Measurements from ENCODE around the gene IL12RB2. TPM values are rescaled to one million over a fixed set of nuclear protein-coding genes. Genes with fewer than 3 reads are reported as not detected.
A peak's percentile ranks its signal among the peaks of the same experiment; 100 is the strongest.

IL12RB2 gene
- total RNA-seq, 1 donor from 2014 or later, result 2.3 TPM

GRCh38 chr1:67306547-67306946 lies 1.1 kb upstream of the IL12RB2 start:
- intact Hi-C loops (cut with DNase I), result no loop called here
- DNase-seq (ENCODE audit: low spot score) (no peak), ATAC-seq (no peak)

- ATAC-seq, result peak; percentile 26
- DNase-seq (ENCODE audit: low spot score), result no peak
- intact Hi-C loops (cut with DNase I), result no loop called here
Measured at GRCh38 chr1:67308136-67308535, 463 bp downstream of the IL12RB2 start.

DNA sequence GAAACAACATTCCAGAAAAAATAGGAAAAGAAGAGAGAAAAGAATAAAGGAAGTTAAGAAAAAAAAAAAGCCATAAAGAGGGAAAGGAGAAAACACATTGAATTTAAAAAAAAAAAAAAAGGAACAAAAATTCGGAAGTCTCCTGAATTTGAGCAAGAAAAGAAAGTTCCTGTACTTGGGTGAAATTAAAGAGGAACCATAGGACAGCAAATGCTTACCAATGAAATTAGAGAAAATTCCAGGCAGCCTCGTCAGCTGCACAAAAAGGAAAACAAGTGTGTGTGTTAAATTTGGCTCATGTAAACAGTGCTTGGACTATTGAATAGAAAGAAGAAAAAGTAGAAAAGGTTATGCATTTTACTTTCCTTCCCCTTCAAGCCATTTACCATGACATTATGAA lies 4.9 kb downstream of the IL12RB2 start:
- DNase-seq (ENCODE audit: low spot score) (no peak), ATAC-seq (no peak)
- intact Hi-C loops (cut with DNase I), result no loop called here

DNA sequence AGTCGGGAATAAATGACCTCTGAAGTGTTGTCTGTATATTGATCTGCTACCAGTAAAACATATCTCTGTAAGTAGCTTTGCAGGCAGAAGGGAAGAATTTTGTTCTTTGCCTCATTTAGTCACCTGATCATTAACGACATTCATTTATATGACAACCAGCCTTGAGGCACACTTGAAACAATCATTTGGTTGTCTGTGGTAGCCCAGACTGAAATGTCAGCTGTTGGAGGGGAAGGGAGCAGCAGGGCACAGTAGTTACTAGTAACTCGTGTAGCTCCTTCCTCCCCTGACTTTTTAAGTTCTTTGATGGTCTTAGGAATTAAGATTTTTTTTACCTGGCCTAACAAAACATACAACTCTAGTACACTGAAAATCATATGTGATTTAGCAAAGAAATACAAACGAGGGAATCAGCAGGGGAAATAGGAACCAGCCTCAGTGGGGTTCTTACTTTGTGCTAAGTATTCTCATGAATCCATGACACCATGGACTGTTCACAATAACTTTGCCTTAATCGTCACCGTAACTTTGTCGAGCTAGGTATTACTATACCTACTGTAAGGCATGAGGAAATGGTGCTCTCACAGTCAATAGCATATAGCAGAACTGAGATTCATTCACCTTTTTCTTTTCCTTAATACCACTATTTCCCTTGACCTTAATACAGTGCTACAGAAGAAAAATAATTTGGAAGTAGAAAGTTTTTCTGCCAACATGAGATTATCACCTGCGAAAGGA lies 6.4 kb downstream of the IL12RB2 start:
- DNase-seq (ENCODE audit: low spot score), result no peak
- intact Hi-C loops (cut with DNase I), result no loop called here

DNA sequence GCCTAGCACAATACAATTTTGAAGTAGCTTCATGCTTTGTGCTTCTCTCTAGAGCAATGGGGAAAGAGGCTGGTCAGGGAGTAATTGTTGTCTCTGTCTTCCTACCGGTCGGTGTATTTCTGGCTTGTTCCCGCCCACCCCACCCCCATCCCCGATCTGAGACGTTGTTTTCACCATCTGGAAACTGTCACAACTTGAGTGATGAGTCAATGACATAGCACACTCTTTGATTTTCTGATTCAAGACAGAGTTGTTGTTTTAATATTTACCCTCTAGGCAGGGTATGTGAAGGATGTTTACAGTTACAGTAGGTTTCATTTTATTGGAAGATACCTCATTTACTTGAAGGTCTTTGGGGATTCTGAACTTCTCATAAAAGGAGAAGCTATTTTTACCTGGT lies 7.0 kb downstream of the IL12RB2 start:
- no peak for DNase-seq (ENCODE audit: low spot score)
- ATAC-seq, result no peak

More for the DNA sequence above, 6.4 kb downstream of the IL12RB2 start:
- ATAC-seq, result no peak

DNA sequence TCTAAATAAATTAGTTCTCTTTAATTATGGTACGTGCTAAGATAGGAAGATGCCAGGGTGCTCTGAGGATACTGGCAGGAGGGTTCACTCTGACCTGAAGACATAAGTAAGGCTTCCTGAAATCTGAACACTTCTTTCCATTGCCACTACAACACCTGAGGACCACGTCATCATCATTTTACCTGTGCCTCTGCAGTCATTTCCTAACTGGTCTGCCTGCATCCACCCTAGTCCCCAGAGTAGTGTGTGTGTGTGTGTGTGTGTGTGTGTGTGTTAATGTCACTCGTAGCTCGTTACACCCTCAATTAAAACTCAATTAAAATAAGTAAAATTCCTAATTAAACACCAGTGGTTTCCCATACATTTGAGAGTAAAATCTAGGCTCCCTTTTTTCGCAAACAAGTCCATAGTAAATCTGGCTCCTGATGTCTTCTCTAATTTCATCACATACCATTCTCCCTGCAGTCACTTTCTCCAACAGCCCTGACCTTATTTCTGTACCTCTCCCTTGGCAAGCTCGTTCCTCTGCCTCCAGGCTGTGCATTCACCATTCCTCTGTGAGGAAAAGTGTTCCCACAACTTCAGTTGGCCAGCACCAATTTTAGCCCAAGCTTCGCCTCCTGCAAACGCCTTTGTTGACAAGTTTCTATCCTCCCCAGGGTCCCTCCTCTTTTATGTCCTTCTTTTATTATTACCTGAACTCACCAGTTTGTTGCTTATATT lies 8.7 kb downstream of the IL12RB2 start:
- ATAC-seq (no peak), DNase-seq (ENCODE audit: low spot score) (no peak)
- intact Hi-C loops (cut with DNase I), result no loop called here

More for the DNA sequence above, 7.0 kb downstream of the IL12RB2 start:
- intact Hi-C loops (cut with DNase I), result no loop called here

DNA sequence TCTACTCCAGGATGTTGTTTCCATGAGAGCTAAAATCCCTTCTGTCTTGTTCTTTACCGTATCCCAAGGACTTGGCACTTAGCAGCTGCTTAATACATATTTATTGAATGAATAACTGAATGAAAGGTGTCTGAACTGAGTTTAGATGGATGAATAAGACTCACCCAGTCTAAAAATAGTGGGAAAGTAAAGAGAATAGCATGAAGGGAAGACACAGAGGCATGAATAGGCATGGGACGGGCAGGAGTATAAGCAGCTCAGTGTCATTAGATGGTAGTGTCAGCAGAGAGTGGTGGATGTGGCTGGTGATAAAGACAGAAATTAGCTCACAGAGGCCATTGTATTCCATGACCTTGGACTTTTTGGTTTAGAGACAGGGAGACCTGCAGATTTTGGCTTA lies 9.2 kb downstream of the IL12RB2 start:
- intact Hi-C loops (cut with DNase I), result no loop called here
- no peak for ATAC-seq
- DNase-seq (ENCODE audit: low spot score), result no peak

- ATAC-seq, result no peak
- no peak for DNase-seq (ENCODE audit: low spot score)
- intact Hi-C loops (cut with DNase I), result no loop called here
Measured at GRCh38 chr1:67317803-67318202, 10.1 kb downstream of the IL12RB2 start.

DNA sequence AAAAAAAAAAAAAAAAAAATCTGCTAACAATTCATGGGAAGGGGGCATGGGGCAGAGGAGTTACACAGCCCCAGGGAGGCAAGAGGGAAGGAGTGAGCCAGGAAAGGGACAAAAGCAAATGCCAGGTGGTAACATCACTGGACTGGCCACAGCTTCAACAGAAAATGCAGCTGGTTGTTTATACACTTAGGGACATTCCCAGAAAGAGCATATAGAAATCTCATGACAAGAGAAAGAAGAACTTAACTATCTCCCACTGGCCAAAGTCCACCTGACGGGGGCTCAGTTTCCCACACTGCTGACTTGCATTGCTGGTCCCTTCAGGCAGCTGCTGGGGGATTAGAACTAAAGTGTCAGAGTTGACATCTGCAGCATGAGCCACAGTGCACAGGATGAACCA lies 14.8 kb downstream of the IL12RB2 start:
- DNase-seq (ENCODE audit: low spot score) (no peak), ATAC-seq (no peak)
- intact Hi-C loops (cut with DNase I), result no loop called here

- intact Hi-C loops (cut with DNase I), result no loop called here
- ATAC-seq, result no peak
Measured at GRCh38 chr1:67323087-67323486, 15.4 kb downstream of the IL12RB2 start.

GRCh38 chr1:67324068-67324467 lies 16.4 kb downstream of the IL12RB2 start:
- DNase-seq (ENCODE audit: low spot score), result no peak
- no peak for ATAC-seq
- intact Hi-C loops (cut with DNase I), result no loop called here

More at GRCh38 chr1:67323087-67323486, 15.4 kb downstream of the IL12RB2 start:
- no peak for DNase-seq (ENCODE audit: low spot score)

DNA sequence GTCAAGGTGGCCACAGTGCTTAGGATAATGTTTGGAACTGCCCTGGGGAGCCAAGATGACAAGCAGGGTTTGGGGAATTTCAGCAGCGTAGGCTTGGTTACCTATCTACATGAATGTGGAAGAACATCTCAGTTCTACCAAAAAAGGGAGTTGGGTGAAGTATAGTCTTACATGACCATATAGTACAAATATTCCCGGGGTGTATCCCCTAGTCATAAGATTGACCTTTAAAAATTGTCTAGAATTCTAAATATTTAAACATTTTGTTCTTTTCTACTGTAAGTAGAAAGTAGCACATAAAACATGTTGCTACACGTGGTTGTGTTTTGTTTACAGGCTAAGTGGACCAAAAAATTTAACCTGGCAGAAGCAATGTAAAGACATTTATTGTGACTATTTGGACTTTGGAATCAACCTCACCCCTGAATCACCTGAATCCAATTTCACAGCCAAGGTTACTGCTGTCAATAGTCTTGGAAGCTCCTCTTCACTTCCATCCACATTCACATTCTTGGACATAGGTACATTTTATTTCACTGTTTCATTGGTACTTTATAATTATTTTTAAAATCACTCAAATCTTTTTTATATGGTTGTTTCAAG lies 20.3 kb downstream of the IL12RB2 start:
- intact Hi-C loops (cut with DNase I), result no loop called here
- DNase-seq (ENCODE audit: low spot score) (no peak), ATAC-seq (no peak)

DNA sequence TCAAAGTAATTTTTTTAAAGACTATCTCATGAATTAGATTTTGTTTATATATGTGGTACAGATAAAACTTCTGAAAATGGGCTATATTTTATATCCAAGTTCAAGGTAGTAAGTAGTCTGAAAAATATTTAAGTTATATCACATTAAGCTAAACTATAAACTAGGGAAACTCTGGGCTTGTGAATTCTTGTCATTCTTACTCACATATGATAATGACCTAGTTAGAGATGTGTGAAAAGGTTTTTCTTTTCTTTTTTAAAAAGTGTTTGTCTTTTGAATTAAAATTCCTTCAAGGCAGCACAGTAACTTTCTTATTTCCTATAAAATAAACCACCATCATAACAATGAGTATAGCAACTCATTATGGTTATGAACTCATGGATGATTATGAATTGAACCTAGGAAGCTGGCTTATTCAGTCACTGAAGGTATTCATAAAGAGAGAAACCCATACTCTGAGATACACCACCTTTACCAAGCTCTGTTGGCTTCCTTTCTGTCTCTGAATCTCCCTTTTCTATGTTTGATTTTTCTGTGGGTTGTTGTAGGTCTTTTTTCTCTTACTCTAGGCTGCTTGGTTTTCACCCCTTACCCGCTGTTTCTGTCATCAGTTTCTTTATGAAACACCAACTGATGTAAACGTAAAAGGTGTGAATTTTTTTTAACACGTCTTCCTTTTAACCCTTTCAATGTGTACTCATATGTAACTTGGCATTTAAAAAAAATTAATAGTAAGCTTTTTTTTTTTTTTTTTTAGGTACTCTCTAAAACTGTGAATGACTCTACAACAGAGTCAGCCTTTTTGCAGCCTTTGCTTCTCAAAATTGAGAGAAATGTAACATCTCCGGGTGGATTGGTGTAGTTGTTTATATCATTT lies 25.2 kb downstream of the IL12RB2 start:
- DNase-seq (ENCODE audit: low spot score) (no peak), ATAC-seq (no peak)
- intact Hi-C loops (cut with DNase I), result no loop called here

- intact Hi-C loops (cut with DNase I), result no loop called here
- ATAC-seq (no peak), DNase-seq (ENCODE audit: low spot score) (no peak)
Measured at GRCh38 chr1:67333603-67334002, 25.9 kb downstream of the IL12RB2 start.

- ATAC-seq (no peak), DNase-seq (ENCODE audit: low spot score) (no peak)
- intact Hi-C loops (cut with DNase I), result no loop called here
Measured at GRCh38 chr1:67335411-67335810, 27.7 kb downstream of the IL12RB2 start.

GRCh38 chr1:67336157-67336556 lies 28.5 kb downstream of the IL12RB2 start:
- DNase-seq (ENCODE audit: low spot score), result no peak
- ATAC-seq, result no peak
- intact Hi-C loops (cut with DNase I), result no loop called here

DNA sequence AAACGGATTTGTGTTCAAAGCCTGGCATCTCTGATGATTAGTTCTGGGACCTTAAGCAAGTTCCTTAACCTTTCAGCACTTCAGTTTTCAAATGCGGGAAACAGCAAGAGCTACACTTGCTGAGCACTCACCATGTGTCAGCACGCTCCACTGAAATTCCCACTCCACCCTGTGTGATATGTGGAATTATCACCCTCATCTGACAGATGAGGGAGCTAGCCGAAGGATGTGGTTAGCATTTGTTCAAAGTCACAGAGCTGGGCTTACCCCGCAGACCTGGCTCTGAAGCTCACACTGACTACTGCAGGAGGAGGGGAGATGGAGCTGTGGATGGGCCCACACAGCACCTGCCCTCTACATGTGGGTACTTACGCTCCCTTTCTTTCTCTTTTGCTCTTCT lies 29.1 kb downstream of the IL12RB2 start:
- ATAC-seq, result no peak
- intact Hi-C loops (cut with DNase I), result no loop called here
- DNase-seq (ENCODE audit: low spot score), result no peak

DNA sequence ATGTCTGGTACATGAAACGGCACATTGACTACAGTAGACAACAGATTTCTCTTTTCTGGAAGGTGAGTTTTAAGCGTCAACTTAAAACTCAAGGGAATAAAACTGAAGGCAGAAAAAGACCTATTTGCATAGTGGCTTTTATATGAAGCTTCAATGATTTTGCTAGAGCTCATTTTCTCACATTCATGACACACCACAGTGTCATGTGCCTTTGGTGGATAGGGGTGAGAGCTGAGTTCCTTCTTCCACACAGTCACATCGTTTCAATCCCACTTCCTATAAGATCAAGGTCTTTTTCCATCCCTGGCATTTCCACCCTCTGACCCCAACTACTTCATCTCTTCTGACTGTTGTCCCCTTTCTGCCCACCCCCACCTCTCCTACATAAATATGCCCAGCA lies 31.0 kb downstream of the IL12RB2 start:
- DNase-seq (ENCODE audit: low spot score) (no peak), ATAC-seq (no peak)
- intact Hi-C loops (cut with DNase I), result no loop called here

DNA sequence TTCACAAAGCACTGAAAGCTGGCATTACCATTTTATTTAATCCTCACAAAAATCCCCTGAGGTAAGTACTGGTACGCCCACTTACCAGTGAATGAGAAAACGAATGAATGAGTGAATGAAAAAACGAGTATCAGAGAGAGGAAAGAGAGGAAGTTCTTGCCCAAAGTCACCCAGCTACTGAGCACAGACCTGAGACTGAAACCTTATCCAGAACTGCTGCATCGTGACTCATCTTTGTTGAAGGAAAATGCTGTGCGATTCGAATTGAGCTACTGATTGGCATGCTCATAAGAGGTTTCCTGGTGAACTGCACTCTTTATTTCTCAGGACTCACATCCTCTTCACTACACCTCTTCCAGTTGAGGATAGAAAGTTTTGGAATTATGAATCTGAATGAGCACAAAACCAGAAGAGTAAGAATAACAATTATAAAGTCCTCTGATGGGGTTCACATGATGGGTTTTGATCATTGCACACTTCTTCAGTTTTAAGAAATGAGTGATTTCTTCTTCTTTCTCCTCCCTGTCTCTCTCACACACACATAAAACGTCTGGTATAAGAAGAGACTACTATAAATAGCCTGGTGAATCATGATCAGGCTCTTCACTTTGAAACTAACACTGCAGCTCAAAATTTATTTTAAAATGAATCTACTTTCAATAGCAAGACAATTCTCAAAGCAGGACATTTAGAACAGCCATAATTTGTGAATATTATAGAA lies 32.1 kb downstream of the IL12RB2 start:
- ATAC-seq, result no peak
- intact Hi-C loops (cut with DNase I), result no loop called here
- no peak for DNase-seq (ENCODE audit: low spot score)
